PFSK-1 (cell line): Measurements from ENCODE around the gene C16orf96.

Source experiments
- FOXP2 ChIP-seq: optimal IDR thresholded peaks from 2 replicates; pipeline ENCODE3; 2011; ENCODE audit warnings: borderline replicate concordance, control low read depth, inconsistent platforms; ENCODE audit not compliant: insufficient read depth; ENCODE audit errors: extremely low read length, extremely low read depth
- POLR2AphosphoS5 ChIP-seq: IDR thresholded peaks from 2 replicates; pipeline ENCODE4 v1.6.1; 2012; ENCODE audit warnings: low read depth, mild to moderate bottlenecking, control low read depth, low read length, moderate library complexity
- REST ChIP-seq, 2 experiments: IDR thresholded peaks; 2 replicates each; pipeline versions ENCODE4 v1.6.1 to v1.8.0; 2011 to 2012; ENCODE audit warnings: low read depth in 2 of 2, low read length in 2 of 2, control low read depth in 1 of 2, inconsistent platforms in 1 of 2, mild to moderate bottlenecking in 1 of 2, moderate library complexity in 1 of 2; ENCODE audit not compliant: insufficient read depth in 1 of 2
- SIN3A ChIP-seq: IDR thresholded peaks from 2 replicates; pipeline ENCODE4 v1.6.1; 2012; ENCODE audit warnings: mild to moderate bottlenecking, low read length, moderate library complexity, borderline replicate concordance; ENCODE audit not compliant: insufficient read depth
- TAF1 ChIP-seq: IDR thresholded peaks from 2 replicates; pipeline ENCODE4 v1.6.1; 2012; ENCODE audit warnings: low read length, control low read depth, borderline replicate concordance; ENCODE audit not compliant: insufficient read depth

The C16orf96 gene

GRCh38 chr16:4591706-4592470 lies 35.7 kb downstream of the C16orf96 start:
- TF ChIP-seq SIN3A = no peak
- no peak for TF ChIP-seq FOXP2
- no peak for TF ChIP-seq REST (IDR thresholded peaks at IDR 0.05; ENCODE audit: insufficient read depth in 1 of 2, low read depth in 2 of 2, low read length in 2 of 2)
- TF ChIP-seq TAF1 = no peak
- no peak for TF ChIP-seq POLR2AphosphoS5

GRCh38 chr16:4593086-4593485 lies 36.9 kb downstream of the C16orf96 start:
- TF ChIP-seq TAF1 = no peak
- no peak for TF ChIP-seq FOXP2
- TF ChIP-seq REST (IDR thresholded peaks at IDR 0.05; ENCODE audit: insufficient read depth in 1 of 2, low read depth in 2 of 2, low read length in 2 of 2) = no peak
- TF ChIP-seq POLR2AphosphoS5 = no peak
- TF ChIP-seq SIN3A = no peak

GRCh38 chr16:4594433-4595410 lies 38.6 kb downstream of the C16orf96 start:
- TF ChIP-seq POLR2AphosphoS5 (no peak), FOXP2 (no peak), REST (IDR thresholded peaks at IDR 0.05; ENCODE audit: insufficient read depth in 1 of 2, low read depth in 2 of 2, low read length in 2 of 2) (no peak), SIN3A (no peak), TAF1 (no peak)

- TF ChIP-seq SIN3A (no peak), TAF1 (no peak), POLR2AphosphoS5 (no peak), REST (IDR thresholded peaks at IDR 0.05; ENCODE audit: insufficient read depth in 1 of 2, low read depth in 2 of 2, low read length in 2 of 2) (no peak), FOXP2 (no peak)
Measured at GRCh38 chr16:4597174-4597573, 41.0 kb downstream of the C16orf96 start.
